ENCODE results near the gene NPM1.

Gene NPM1

DNA sequence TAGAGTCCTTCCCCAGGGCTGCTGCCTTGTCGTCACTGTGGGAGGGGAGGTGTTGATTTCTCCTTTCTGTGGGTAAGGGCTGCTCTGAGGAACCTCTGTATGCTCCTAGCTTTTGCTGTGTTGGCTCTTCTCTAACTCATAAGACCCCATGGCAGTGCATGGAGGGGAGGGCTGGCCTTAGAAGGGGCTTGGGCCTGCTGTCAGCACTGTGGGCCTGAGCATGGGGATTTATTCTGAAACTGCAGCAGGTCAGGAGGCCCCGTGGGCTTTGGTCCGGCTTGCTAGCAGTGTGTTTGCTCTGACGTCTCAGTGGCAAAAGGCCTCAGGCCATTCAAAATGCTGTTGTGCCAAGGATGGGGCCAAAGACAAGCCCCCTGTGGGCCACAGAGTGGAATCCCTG is 38.6 kb downstream of the NPM1 start:
- TF ChIP-seq, protein P1, sequence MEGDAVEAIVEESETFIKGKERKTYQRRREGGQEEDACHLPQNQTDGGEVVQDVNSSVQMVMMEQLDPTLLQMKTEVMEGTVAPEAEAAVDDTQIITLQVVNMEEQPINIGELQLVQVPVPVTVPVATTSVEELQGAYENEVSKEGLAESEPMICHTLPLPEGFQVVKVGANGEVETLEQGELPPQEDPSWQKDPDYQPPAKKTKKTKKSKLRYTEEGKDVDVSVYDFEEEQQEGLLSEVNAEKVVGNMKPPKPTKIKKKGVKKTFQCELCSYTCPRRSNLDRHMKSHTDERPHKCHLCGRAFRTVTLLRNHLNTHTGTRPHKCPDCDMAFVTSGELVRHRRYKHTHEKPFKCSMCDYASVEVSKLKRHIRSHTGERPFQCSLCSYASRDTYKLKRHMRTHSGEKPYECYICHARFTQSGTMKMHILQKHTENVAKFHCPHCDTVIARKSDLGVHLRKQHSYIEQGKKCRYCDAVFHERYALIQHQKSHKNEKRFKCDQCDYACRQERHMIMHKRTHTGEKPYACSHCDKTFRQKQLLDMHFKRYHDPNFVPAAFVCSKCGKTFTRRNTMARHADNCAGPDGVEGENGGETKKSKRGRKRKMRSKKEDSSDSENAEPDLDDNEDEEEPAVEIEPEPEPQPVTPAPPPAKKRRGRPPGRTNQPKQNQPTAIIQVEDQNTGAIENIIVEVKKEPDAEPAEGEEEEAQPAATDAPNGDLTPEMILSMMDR (IDR thresholded peaks at IDR 0.05; ENCODE audit: insufficient read depth, low read length, missing control alignments) = no peak
- no peak overlapping the region for H3K4me3 ChIP-seq (ENCODE audit: low read depth, low read length)
- ChIA-PET POLR2A (no interaction called here), CTCF (no interaction called here)
- no peak for DNase-seq (ENCODE audit: low read depth, low spot score)

DNA sequence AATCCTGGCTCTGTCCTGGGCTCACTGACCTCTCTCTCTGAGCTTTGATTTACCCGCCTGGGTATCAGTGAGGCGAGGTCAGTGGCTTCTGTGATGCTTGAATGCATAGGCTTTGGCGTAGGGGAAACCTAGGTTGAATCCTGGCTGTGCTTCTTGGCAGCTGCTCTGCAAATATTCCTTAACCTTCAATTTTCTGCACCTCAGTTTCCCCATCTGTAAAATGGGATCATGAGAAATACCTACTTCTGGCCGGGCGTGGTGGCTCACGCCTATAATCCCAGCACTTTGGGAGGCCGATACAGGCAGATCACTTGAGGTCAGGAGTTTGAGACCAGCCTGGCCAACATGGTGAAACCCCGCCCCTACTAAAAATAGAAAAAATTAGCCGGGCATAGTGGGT is 39.0 kb downstream of the NPM1 start:
- TF ChIP-seq, protein P1 (IDR thresholded peaks at IDR 0.05; ENCODE audit: insufficient read depth, low read length, missing control alignments) = no peak
- ChIA-PET CTCF (no interaction called here), POLR2A (no interaction called here)
- no peak for DNase-seq (ENCODE audit: low read depth, low spot score)
- no peak overlapping the region for H3K4me3 ChIP-seq (ENCODE audit: low read depth, low read length)

DNA sequence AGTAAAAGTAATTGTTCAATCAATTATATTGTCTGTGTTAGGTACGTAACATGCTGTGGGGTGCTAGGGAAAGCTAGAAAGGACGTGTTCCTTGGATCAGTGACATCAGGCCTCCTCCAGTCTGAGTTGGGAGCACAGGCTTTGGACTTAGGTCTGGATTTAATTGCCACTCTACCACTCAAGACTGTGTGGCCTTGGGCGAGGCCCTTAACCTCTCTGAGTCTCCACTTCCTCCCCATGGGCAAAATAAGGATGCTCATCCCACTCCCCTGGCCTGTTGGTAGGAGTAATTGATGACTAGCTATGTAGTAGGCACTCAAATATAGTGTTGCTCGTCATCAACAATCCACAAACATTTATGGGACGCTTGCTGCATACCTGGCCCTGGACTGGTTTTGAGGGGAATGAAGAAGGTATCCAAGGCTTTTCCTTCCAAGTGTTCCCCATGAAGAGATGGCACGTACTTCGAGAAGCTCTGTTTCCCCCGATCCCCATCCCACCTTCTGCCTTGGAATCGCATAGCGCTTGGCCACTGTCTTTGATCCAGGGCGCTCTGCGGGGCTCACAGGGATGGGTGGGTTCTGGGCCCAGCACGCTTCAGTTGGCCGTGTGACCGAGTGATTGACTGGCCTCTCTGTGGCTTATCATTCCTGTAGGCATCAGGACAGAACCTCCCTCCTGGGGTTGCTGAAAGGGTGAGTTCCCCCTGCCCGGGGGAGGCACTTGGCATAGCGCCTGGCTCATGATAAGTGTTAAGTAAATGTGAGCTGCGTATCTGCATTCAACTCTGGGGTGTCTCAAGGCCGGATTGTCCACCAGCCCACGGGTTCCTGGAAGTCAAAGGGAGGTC is 39.9 kb downstream of the NPM1 start:
- TF ChIP-seq, protein P1 (IDR thresholded peaks at IDR 0.05; ENCODE audit: insufficient read depth, low read length, missing control alignments) = no peak
- no peak for DNase-seq (ENCODE audit: low read depth, low spot score)
- POLR2A ChIA-PET = no interaction called here
- no peak overlapping the region for H3K4me3 ChIP-seq (ENCODE audit: low read depth, low read length)
- CTCF ChIA-PET = interaction anchor here (2.3 kb wide), 1 partner anchor 9 kb away, joined by 7 read pairs; the partner anchor contains the start of gene FGF18

DNA sequence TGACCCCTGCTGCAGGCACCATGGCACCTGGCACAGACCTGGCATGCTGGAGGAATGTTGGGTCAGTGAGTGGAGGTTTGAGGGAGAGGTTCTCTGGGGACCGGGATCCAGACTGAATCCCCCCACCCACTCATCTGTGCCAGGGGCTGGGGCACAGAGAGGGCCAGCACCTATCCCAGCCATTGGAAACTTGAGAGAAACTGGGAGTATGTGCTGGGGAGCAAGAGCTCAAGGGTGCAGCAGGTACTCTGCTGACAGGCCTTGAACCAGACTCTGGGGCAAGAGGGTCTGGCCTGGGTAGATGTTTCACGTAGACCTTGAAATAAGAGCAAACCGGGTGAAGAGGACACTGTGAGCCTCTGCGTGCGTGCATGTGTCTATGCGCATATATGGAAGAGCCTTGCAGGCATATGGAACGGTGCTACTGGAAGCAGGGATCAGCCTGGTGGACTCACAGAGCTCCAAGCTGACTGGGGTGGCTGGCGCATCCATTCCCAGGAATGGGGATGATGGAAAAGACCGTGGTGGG is 40.6 kb downstream of the NPM1 start:
- ChIA-PET POLR2A (no interaction called here), CTCF (interaction anchor here (2.3 kb wide), 1 partner anchor 9 kb away, joined by 7 read pairs; the partner anchor contains the start of gene FGF18)
- H3K4me3 ChIP-seq (ENCODE audit: low read depth, low read length) = no peak overlapping the region
- TF ChIP-seq, protein P1 (IDR thresholded peaks at IDR 0.05; ENCODE audit: insufficient read depth, low read length, missing control alignments) = no peak
- DNase-seq (ENCODE audit: low read depth, low spot score) = no peak

DNA sequence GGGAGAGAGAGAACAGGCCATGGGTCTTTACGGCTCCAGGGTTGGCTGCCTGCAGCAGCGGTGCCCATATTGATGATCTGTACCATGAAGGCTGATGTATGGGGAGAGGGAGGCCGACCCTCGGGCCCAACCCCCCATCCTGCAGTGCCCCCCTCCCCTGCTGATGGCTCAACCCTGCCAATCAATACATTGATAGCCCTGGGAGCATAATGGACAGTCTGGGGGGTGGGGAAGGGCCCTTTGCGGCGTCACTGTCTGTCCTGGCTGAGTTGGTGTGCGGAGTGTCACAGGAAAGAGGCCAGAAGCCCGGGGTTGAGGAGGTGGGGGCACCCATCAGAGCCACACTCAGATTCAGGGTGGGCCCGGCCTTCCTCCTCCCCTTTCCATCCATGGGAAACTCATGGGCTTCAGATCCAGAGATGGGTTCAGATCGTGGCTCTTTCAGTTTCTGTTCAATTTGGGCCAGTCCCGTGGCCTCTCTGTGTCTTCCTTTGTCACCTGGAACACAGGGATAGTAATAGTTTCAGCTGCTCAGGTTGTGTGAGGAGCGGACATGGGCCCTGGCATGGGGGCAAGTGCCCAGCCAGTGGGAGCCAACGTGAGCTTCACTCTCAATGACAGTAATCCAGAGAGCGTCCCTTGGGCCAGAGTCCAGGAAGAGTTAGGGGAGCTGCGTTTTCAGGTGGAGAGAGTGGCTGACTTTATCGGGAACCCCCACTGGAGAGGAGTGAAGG is 41.3 kb downstream of the NPM1 start:
- DNase-seq (ENCODE audit: low read depth, low spot score) = no peak
- ChIA-PET POLR2A (no interaction called here), CTCF (interaction anchor here (0.7 to 2.3 kb wide), 2 partner anchors 8 to 10 kb away, joined by 3 to 7 read pairs; partner anchors contain the start of gene FGF18)
- no peak overlapping the region for H3K4me3 ChIP-seq (ENCODE audit: low read depth, low read length)
- TF ChIP-seq, protein P1 (IDR thresholded peaks at IDR 0.05; ENCODE audit: insufficient read depth, low read length, missing control alignments) = no peak

DNA sequence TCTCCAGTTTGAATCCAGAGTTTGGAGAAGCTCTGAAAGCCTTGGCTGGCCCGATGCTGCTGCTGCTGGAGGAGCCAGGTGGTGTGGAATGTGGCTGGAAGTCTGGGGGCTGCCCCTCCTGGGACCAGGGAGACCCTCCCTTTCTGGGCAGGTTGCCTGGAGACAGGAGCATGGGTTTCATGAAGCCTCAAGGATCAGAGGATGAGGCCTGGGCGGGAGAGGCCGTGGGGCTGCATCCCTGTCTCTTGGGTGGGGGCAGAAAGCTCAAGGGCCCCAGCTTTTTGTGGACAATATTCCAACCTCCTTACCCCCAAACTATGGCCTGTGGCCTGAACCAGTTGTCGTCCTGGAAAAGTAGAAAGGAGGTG is 41.9 kb downstream of the NPM1 start:
- no peak for DNase-seq (ENCODE audit: low read depth, low spot score)
- H3K4me3 ChIP-seq (ENCODE audit: low read depth, low read length) = no peak overlapping the region
- TF ChIP-seq, protein P1 (IDR thresholded peaks at IDR 0.05; ENCODE audit: insufficient read depth, low read length, missing control alignments) = no peak
- ChIA-PET CTCF (interaction anchor here (0.7 to 2.3 kb wide), 2 partner anchors 9 to 11 kb away, joined by 3 to 7 read pairs; partner anchors contain the start of gene FGF18), POLR2A (no interaction called here)
